Suprapubic skin (tissue), 4 donors: ENCODE results near the gene EPB41L4A. TPM values are rescaled to one million over a fixed set of nuclear protein-coding genes. Genes with fewer than 3 reads are reported as not detected.

ENCODE experiments used
- DNase-seq, 2 donors: peaks; one replicate each; pipeline ENCODE4 v3.0.0-alpha.2; 2019; ENCODE audit warnings: low spot score in 2 of 2
- H3K27ac ChIP-seq: fragments of 200-600 bp; sonication (generic); one replicate; pipeline ENCODE4 v1.5.1; 2019
- H3K27me3 ChIP-seq: fragments of 200-600 bp; sonication (generic); one replicate; pipeline ENCODE4 v1.5.1; 2019
- H3K36me3 ChIP-seq: fragments of 200-600 bp; sonication (generic); one replicate; pipeline ENCODE4 v1.5.1; 2019
- H3K4me1 ChIP-seq: fragments of 200-600 bp; sonication (generic); one replicate; pipeline ENCODE4 v1.5.1; 2019
- H3K4me3 ChIP-seq: fragments of 200-600 bp; sonication (generic); one replicate; pipeline ENCODE4 v1.5.1; 2019; ENCODE audit warnings: mild to moderate bottlenecking
- H3K9me3 ChIP-seq: fragments of 200-600 bp; sonication (generic); one replicate; pipeline ENCODE4 v1.5.1; 2019
- CTCF ChIP-seq, 2 donors: fragments of 200-600 bp in 1 of 2; fragments of 450-650 bp in 1 of 2; sonication (generic) in 1 of 2; IDR thresholded peaks; one replicate each; pipeline ENCODE4 v1.5.1; 2016 to 2019; ENCODE audit warnings: antibody characterized with exemption in 2 of 2, mild to moderate bottlenecking in 1 of 2, moderate library complexity in 1 of 2
- EP300 ChIP-seq: sonication (generic); formaldehyde crosslinking; IDR thresholded peaks from one replicate; pipeline ENCODE4 v1.6.1; 2017; ENCODE audit warnings: antibody characterized with exemption
- POLR2A ChIP-seq, 2 donors: fragments of 450-650 bp; IDR thresholded peaks; one replicate each; pipeline ENCODE4 v1.6.1; 2017; ENCODE audit warnings: antibody characterized with exemption in 2 of 2, mild to moderate bottlenecking in 2 of 2, moderate library complexity in 2 of 2
- POLR2AphosphoS5 ChIP-seq, 3 donors: sonication (generic); formaldehyde crosslinking; IDR thresholded peaks; one replicate each; pipeline ENCODE4 v1.6.1; 2017; ENCODE audit warnings: antibody characterized with exemption in 3 of 3
- WGBS: methylation state at CpG from one replicate; pipeline ENCODE4 v1.1.5; 2018; 5-methylcytosine and 5-hydroxymethylcytosine counted together
- total RNA-seq, 4 donors: library from RNA; depleted of rRNA; stranded (reverse); fragments of >200 nt; gene quantifications; one replicate each; pipeline ENCODE4 v1.1.0, GENCODE V29; 2016

Gene EPB41L4A
- total RNA-seq, 4 donors from 2014 or later = 8.5 to 31.9 (median 12.8) TPM

- Histone ChIP-seq H3K4me3 (no peak overlapping the region), H3K4me1 (peaks cover 2% of the 10 kb centered on the region), H3K27me3 (no peaks in the 10 kb centered on the region), H3K27ac (no peak overlapping the region), H3K36me3 (no peaks in the 10 kb centered on the region), H3K9me3 (no peaks in the 10 kb centered on the region)
- TF ChIP-seq POLR2A (IDR thresholded peaks at IDR 0.05) = no peak
- TF ChIP-seq CTCF (IDR thresholded peaks at IDR 0.05) = no peak
- TF ChIP-seq POLR2AphosphoS5 (IDR thresholded peaks at IDR 0.05) = no peak
- TF ChIP-seq EP300 = no peak
- no peak for DNase-seq
- 41% methylated on average over 3 of the region's 3 CpGs for WGBS
Measured at GRCh38 chr5:112346411-112347044, 72.5 kb downstream of the EPB41L4A start.

- WGBS = 87% methylated on average over 3 of the region's 3 CpGs
- DNase-seq = no peak
- H3K27ac ChIP-seq = no peak overlapping the region
- no peaks in the 10 kb centered on the region for H3K36me3 ChIP-seq
- no peaks in the 10 kb centered on the region for H3K9me3 ChIP-seq
- no peak for TF ChIP-seq CTCF (IDR thresholded peaks at IDR 0.05)
- TF ChIP-seq EP300 = no peak
- no peak for TF ChIP-seq POLR2AphosphoS5 (IDR thresholded peaks at IDR 0.05)
- TF ChIP-seq POLR2A (IDR thresholded peaks at IDR 0.05) = no peak
- H3K4me1 ChIP-seq = peaks cover 3% of the 10 kb centered on the region
- no peak overlapping the region for H3K4me3 ChIP-seq
- H3K27me3 ChIP-seq = no peaks in the 10 kb centered on the region
Measured at GRCh38 chr5:112344540-112344939, 74.5 kb downstream of the EPB41L4A start.

GRCh38 chr5:112342389-112342788, 76.7 kb downstream of the EPB41L4A start:
- Histone ChIP-seq H3K4me1 (peaks cover 13% of the 10 kb centered on the region), H3K27me3 (no peaks in the 10 kb centered on the region), H3K4me3 (no peak overlapping the region), H3K27ac (no peak overlapping the region), H3K36me3 (no peaks in the 10 kb centered on the region), H3K9me3 (no peaks in the 10 kb centered on the region)
- no peak for DNase-seq
- WGBS = 66% methylated on average over 3 of the region's 3 CpGs
- no peak for TF ChIP-seq CTCF (IDR thresholded peaks at IDR 0.05)
- no peak for TF ChIP-seq EP300
- TF ChIP-seq POLR2AphosphoS5 (IDR thresholded peaks at IDR 0.05) = no peak
- TF ChIP-seq POLR2A (IDR thresholded peaks at IDR 0.05) = no peak

- H3K4me1 ChIP-seq = peaks cover 13% of the 10 kb centered on the region
- H3K36me3 ChIP-seq = no peaks in the 10 kb centered on the region
- DNase-seq = no peak
- no peaks in the 10 kb centered on the region for H3K27me3 ChIP-seq
- H3K27ac ChIP-seq = no peak overlapping the region
- no peak overlapping the region for H3K4me3 ChIP-seq
- 94% methylated on average over 8 of the region's 8 CpGs for WGBS
- H3K9me3 ChIP-seq = no peaks in the 10 kb centered on the region
- TF ChIP-seq POLR2AphosphoS5 (IDR thresholded peaks at IDR 0.05) (no peak), POLR2A (IDR thresholded peaks at IDR 0.05) (no peak), EP300 (no peak)
Measured at GRCh38 chr5:112339761-112340160, 79.3 kb downstream of the EPB41L4A start.

- Histone ChIP-seq H3K9me3 (no peaks in the 10 kb centered on the region), H3K27ac (peak overlapping the region; percentile 12), H3K4me3 (no peak overlapping the region), H3K36me3 (no peaks in the 10 kb centered on the region), H3K27me3 (no peaks in the 10 kb centered on the region), H3K4me1 (peaks cover 15% of the 10 kb centered on the region)
- WGBS = 42% methylated on average over 5 of the region's 5 CpGs
- no peak for DNase-seq
- no peak for TF ChIP-seq EP300
- no peak for TF ChIP-seq POLR2A (IDR thresholded peaks at IDR 0.05)
- no peak for TF ChIP-seq POLR2AphosphoS5 (IDR thresholded peaks at IDR 0.05)
- TF ChIP-seq CTCF (IDR thresholded peaks at IDR 0.05) = no peak
Measured at GRCh38 chr5:112338681-112339337, 80.3 kb downstream of the EPB41L4A start.
